A549 treated with Mapracorat at 1 μM for 4 hours (cell line): Measurements from ENCODE around the gene HHAT. TPM values are rescaled to one million over a fixed set of nuclear protein-coding genes. Genes with fewer than 3 reads are reported as not detected.

Experiments
- total RNA-seq: library from RNA; stranded (reverse); fragments of 200-300 nt; extraction: Qiagen RNA extraction; gene quantifications from 5 replicates; pipeline ENCODE4 v1.2.3, GENCODE V29; 2022

The HHAT gene
- 1.3 to 2.1 TPM (median 1.7 TPM) in 5 replicates for total RNA-seq

DNA sequence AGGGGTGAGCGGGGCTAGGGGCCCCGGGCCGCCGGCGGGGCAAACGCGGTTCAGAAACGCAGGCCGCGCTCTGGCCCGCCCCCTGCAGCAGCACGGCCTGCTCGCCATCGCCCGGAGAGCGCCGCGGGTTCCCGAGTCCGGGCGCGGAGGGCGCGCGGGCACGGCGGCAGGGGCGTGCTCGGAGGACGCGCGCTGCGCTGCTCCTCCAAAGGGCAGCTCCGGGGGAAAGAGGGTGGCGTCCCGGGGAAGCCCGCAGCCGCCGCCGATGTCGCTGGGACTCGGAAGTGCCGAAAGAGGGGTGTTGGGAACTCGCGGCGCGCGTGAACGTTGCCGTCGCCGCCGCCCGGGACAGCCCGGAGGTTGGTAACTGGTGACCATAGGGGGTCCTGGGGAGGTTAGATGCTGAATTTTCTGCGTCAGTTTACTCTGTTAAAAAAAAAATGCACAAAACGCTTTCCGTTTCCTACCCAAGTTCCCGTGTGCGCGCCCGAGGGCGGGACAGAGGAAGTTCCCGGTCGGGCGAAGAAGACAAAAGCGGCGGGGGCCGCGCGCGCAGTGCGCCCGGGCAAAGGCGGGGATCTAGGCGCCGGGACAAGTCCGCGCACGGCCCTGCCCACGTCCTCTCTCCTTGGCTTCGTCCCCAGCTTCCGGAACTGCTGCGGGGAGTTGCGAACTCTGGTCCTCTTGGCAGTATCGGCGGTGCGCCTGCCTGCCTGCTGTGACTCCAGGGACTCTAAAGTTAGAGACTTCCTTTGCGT is at the start of gene HHAT:
Gene HHAT (plus strand): TSS at position 157 of the 758 bp plus-strand sequence. CDS start 20,074 bp downstream, outside the sequence.

Other genes with a start within 250 kb of the HHAT start
- 0.50 to 1.1 TPM (median 0.64 TPM) in 5 replicates for gene SERTAD4, start 96.1 kb upstream of the HHAT start, total RNA-seq